ENCODE results near the gene MBNL2.

DNA sequence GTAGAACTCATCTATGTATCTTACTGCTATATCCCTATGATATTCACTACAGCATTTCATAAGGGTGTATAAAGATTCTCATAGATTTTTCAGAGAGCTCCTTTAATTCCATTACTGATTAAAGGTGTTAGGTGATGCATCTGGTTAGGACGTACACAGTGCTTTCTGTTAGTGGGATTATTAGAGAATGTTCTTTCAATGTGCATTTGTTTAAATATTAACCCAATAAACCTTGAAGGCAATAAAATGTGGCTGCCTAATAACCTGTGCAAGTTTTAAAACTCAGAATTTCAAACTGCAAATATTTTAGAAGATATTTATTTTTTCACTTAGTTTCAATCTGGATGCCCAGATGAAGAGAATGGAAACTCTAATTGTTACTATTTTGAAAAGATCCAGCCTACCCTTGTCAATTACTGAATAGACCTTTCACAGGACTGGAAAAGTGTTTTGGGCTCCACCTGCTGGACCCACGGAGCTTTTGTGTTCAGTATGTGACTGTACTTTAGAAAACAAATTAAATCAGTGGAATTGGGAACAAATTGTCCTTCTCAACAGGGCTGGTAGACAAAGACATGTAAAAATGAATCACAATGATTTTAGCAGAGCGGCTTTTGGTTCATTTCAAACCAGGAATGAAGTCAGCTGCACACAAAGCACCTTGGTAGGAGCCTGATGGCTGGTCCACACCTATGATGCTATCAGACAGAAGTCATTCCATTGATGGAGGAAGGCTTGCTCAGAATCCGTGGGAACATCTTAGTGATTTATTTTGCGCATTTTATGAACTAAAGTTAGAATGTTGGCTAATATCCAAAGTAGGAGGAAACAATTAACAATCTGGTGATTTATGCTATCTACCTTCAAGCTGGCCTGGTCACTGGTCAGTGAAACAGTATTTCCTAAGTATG lies 122.4 kb downstream of the MBNL2 start:
- TF ChIP-seq TEAD1 (CRISPR knock-in tag; IDR thresholded peaks at IDR 0.05), result no peak
- TF ChIP-seq ATF2 (CRISPR knock-in tag; IDR thresholded peaks at IDR 0.05; ENCODE audit: borderline replicate concordance, low read depth), result no peak
- TF ChIP-seq, protein P1, sequence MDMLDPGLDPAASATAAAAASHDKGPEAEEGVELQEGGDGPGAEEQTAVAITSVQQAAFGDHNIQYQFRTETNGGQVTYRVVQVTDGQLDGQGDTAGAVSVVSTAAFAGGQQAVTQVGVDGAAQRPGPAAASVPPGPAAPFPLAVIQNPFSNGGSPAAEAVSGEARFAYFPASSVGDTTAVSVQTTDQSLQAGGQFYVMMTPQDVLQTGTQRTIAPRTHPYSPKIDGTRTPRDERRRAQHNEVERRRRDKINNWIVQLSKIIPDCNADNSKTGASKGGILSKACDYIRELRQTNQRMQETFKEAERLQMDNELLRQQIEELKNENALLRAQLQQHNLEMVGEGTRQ (CRISPR knock-in tag; IDR thresholded peaks at IDR 0.05), result no peak
- no peak for TF ChIP-seq ZNF263 (CRISPR knock-in tag; IDR thresholded peaks at IDR 0.05; ENCODE audit: low read depth)
- TF ChIP-seq, protein P2, sequence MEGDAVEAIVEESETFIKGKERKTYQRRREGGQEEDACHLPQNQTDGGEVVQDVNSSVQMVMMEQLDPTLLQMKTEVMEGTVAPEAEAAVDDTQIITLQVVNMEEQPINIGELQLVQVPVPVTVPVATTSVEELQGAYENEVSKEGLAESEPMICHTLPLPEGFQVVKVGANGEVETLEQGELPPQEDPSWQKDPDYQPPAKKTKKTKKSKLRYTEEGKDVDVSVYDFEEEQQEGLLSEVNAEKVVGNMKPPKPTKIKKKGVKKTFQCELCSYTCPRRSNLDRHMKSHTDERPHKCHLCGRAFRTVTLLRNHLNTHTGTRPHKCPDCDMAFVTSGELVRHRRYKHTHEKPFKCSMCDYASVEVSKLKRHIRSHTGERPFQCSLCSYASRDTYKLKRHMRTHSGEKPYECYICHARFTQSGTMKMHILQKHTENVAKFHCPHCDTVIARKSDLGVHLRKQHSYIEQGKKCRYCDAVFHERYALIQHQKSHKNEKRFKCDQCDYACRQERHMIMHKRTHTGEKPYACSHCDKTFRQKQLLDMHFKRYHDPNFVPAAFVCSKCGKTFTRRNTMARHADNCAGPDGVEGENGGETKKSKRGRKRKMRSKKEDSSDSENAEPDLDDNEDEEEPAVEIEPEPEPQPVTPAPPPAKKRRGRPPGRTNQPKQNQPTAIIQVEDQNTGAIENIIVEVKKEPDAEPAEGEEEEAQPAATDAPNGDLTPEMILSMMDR (IDR thresholded peaks at IDR 0.05), result no peak
